ENCODE data around the gene FCRLB. TPM values are rescaled to one million over a fixed set of nuclear protein-coding genes. Genes with fewer than 3 reads are reported as not detected.

The FCRLB gene
- total and polyA plus RNA-seq, 9 of the 15 experiments (the other 6 are each of a cell fraction or from before 2014, with no cell fraction given) = 0.20 to 4.6 (median 1.3) TPM

GRCh38 chr1:161738627-161739287 lies 17.4 kb downstream of the FCRLB start (continued):
- TF ChIP-seq ZBTB26 (CRISPR knock-in tag; IDR thresholded peaks at IDR 0.05) = no peak
- no peak for TF ChIP-seq RUNX1 (IDR thresholded peaks at IDR 0.05; ENCODE audit: low read depth)
- no peak for TF ChIP-seq ID3 (CRISPR knock-in tag; IDR thresholded peaks at IDR 0.05)
- no peak for TF ChIP-seq ID3 (tag; IDR thresholded peaks at IDR 0.05)
- TF ChIP-seq SNRNP70 (optimal IDR thresholded peaks at IDR 0.05; ENCODE audit: low read depth, low read length) = no peak
- no peak for TF ChIP-seq NFE2L1 (tag; IDR thresholded peaks at IDR 0.05; ENCODE audit: borderline replicate concordance, low read depth)
- TF ChIP-seq ZNF584 (CRISPR knock-in tag; IDR thresholded peaks at IDR 0.05; ENCODE audit: low read depth) = no peak
- peak; percentile 98 for TF ChIP-seq LCOR (CRISPR knock-in tag; IDR thresholded peaks at IDR 0.05)
- no peak for TF ChIP-seq ZNF644 (tag; IDR thresholded peaks at IDR 0.05; ENCODE audit: low read depth)
- no peak; the same call in 1 of the 2 replicates for TF ChIP-seq E2F1 (CRISPR knock-in tag; IDR thresholded peaks at IDR 0.05)
- no peak for TF ChIP-seq FOXK1 (CRISPR knock-in tag; IDR thresholded peaks at IDR 0.05; ENCODE audit: borderline replicate concordance)
- TF ChIP-seq ZNF311 (CRISPR knock-in tag; IDR thresholded peaks at IDR 0.05) = no peak
- no peak for TF ChIP-seq CCAR2 (IDR thresholded peaks at IDR 0.05; ENCODE audit: low read depth, low read length)
- TF ChIP-seq ARID1B (IDR thresholded peaks at IDR 0.05) = peak; percentile 67
- no peak for TF ChIP-seq ELF4 (CRISPR knock-in tag; IDR thresholded peaks at IDR 0.05)
- no peak for TF ChIP-seq DMBX1 (CRISPR knock-in tag; IDR thresholded peaks at IDR 0.05; ENCODE audit: borderline replicate concordance)
- TF ChIP-seq HMG20A (CRISPR knock-in tag; conservative IDR thresholded peaks at IDR 0.05) = no peak
- peak; percentile 15 for TF ChIP-seq CCNT2 (IDR thresholded peaks at IDR 0.05; ENCODE audit: borderline replicate concordance, extremely low read depth, insufficient read length, low read depth, low read length)
- no peak for TF ChIP-seq CGGBP1 (CRISPR knock-in tag; IDR thresholded peaks at IDR 0.05)
- TF ChIP-seq XRCC4 (IDR thresholded peaks at IDR 0.05; ENCODE audit: extremely low read depth, insufficient read depth, insufficient read length) = no peak
- TF ChIP-seq TSHZ1 (CRISPR knock-in tag; IDR thresholded peaks at IDR 0.05) = no peak

All from K562 (cell line).